GM23338 (cell line): Measurements from ENCODE around the gene INO80B. TPM values are rescaled to one million over a fixed set of nuclear protein-coding genes. Genes with fewer than 3 reads are reported as not detected.

Experiments used
- ATAC-seq: fragments of 200-7000 bp; cut with Tn5 transposase; 3 replicates; pipeline ENCODE4 v1.9.1; 2020
- DNase-seq: peaks from one replicate; pipeline ENCODE4 v3.0.0-alpha.2; 2015; ENCODE audit warnings: low spot score
- H2AFZ ChIP-seq: fragments of 200-600 bp; sonication (generic); 2 replicates; pipeline ENCODE4 v1.8.0; 2016; ENCODE audit warnings: antibody characterized with exemption, mild to moderate bottlenecking, moderate library complexity
- H3F3A ChIP-seq: fragments of 200-600 bp; sonication (generic); replicated peaks from 2 replicates; pipeline ENCODE4 v1.8.0; 2017; ENCODE audit warnings: antibody characterized with exemption, mixed run types, low read depth
- H3K27ac ChIP-seq: fragments of 200-600 bp; sonication (generic); 2 replicates; pipeline ENCODE4 v1.6.1; 2016; ENCODE audit warnings: low read depth
- H3K27me3 ChIP-seq: fragments of 200-600 bp; sonication (generic); 2 replicates; pipeline ENCODE4 v1.8.0; 2016; ENCODE audit warnings: mild to moderate bottlenecking, mixed run types, moderate library complexity; ENCODE audit not compliant: insufficient read depth
- H3K36me3 ChIP-seq: fragments of 200-600 bp; sonication (generic); 2 replicates; pipeline ENCODE4 v1.8.0; 2016; ENCODE audit warnings: mild to moderate bottlenecking; ENCODE audit not compliant: insufficient read depth
- H3K4me1 ChIP-seq: fragments of 200-600 bp; sonication (generic); 2 replicates; pipeline ENCODE4 v1.8.0; 2016; ENCODE audit warnings: mild to moderate bottlenecking, moderate library complexity; ENCODE audit not compliant: insufficient read depth
- H3K4me2 ChIP-seq: fragments of 200-600 bp; sonication (generic); 2 replicates; pipeline ENCODE4 v1.7.1; 2017; ENCODE audit warnings: mixed run types
- H3K4me3 ChIP-seq: fragments of 200-600 bp; sonication (generic); 2 replicates; pipeline ENCODE4 v1.6.1; 2016; ENCODE audit warnings: mixed run types
- H3K79me2 ChIP-seq: fragments of 200-600 bp; sonication (generic); replicated peaks from 2 replicates; pipeline ENCODE4 v1.8.0; 2017; ENCODE audit warnings: mild to moderate bottlenecking; ENCODE audit not compliant: insufficient read depth
- H3K9me2 ChIP-seq: fragments of 200-600 bp; sonication (generic); 2 replicates; pipeline ENCODE4 v1.8.0; 2017; ENCODE audit not compliant: insufficient read depth
- H4K20me1 ChIP-seq: fragments of 200-600 bp; sonication (generic); replicated peaks from 2 replicates; pipeline ENCODE4 v1.8.0; 2017; ENCODE audit warnings: mild to moderate bottlenecking; ENCODE audit not compliant: insufficient read depth
- H3K27ac Mint-ChIP-seq: 2 replicates; pipeline ENCODE4 v1.8.0; 2020; ENCODE audit warnings: inconsistent platforms, mild to moderate bottlenecking, moderate library complexity, mixed read lengths
- H3K27me3 Mint-ChIP-seq: 3 replicates; pipeline ENCODE4 v1.8.0; 2022; ENCODE audit warnings: low read depth, mild to moderate bottlenecking, moderate library complexity, mixed read lengths, inconsistent platforms; ENCODE audit not compliant: insufficient read depth, poor library complexity
- H3K36me3 Mint-ChIP-seq: 3 replicates; pipeline ENCODE4 v1.8.0; 2021; ENCODE audit warnings: low read depth, mild to moderate bottlenecking, inconsistent platforms, moderate library complexity, mixed read lengths
- H3K4me1 Mint-ChIP-seq: 3 replicates; pipeline ENCODE4 v1.8.0; 2020; ENCODE audit warnings: mild to moderate bottlenecking, inconsistent platforms, mixed read lengths
- H3K4me3 Mint-ChIP-seq: 3 replicates; pipeline ENCODE4 v1.8.0; 2021; ENCODE audit warnings: moderate library complexity, mild to moderate bottlenecking, inconsistent platforms, mixed read lengths
- H3K9me3 Mint-ChIP-seq: 3 replicates; pipeline ENCODE4 v1.8.0; 2020; ENCODE audit warnings: moderate library complexity, mild to moderate bottlenecking, inconsistent platforms, mixed read lengths
- CREB1 ChIP-seq: fragments of 250-450 bp; sonication (Bioruptor Pico); IDR thresholded peaks from 2 replicates; pipeline ENCODE4 v1.5.0; 2020; ENCODE audit warnings: low read depth, mild to moderate bottlenecking, moderate library complexity
- EZH2 ChIP-seq: fragments of 200-600 bp; sonication (generic); IDR thresholded peaks from one replicate; pipeline ENCODE4 v1.8.0; 2017; ENCODE audit warnings: antibody characterized with exemption, mild to moderate bottlenecking, low read depth; ENCODE audit not compliant: unreplicated experiment
- JUNB ChIP-seq: IDR thresholded peaks from one replicate; pipeline ENCODE4 v1.6.1; 2016; ENCODE audit warnings: antibody characterized with exemption; ENCODE audit not compliant: unreplicated experiment
- NANOG ChIP-seq: IDR thresholded peaks from 2 replicates; pipeline ENCODE4 v1.6.1; 2016; ENCODE audit warnings: antibody characterized with exemption, borderline replicate concordance
- POLR2AphosphoS5 ChIP-seq: IDR thresholded peaks from 2 replicates; pipeline ENCODE4 v1.6.1; 2016; ENCODE audit warnings: antibody characterized with exemption, low read depth
- STAT1 ChIP-seq: IDR thresholded peaks from one replicate; pipeline ENCODE4 v1.6.1; 2016; ENCODE audit warnings: antibody characterized with exemption; ENCODE audit not compliant: unreplicated experiment
- ZNF114 ChIP-seq: fragments of 250-450 bp; sonication (Bioruptor Pico); IDR thresholded peaks from 2 replicates; pipeline ENCODE4 v1.5.0; 2020; ENCODE audit warnings: mild to moderate bottlenecking, moderate library complexity
- ZNF331 ChIP-seq: fragments of 250-450 bp; sonication (Bioruptor Pico); IDR thresholded peaks from 2 replicates; pipeline ENCODE4 v1.5.0; 2020; ENCODE audit warnings: low read depth, mild to moderate bottlenecking, moderate library complexity
- polyA plus RNA-seq: library from polyadenylated mRNA; unstranded; fragments of >200 nt; fragmentation: Nextera tagmentation; extraction: Ambion mirVana; gene quantifications from 2 replicates; pipeline ENCODE4 v1.2.1, GENCODE V29; 2016
- total RNA-seq: library from RNA; depleted of rRNA; stranded (reverse); fragments of >200 nt; shearing (Covaris generic); gene quantifications from 2 replicates; pipeline ENCODE4 v1.2.3, GENCODE V29; 2014
- TF ChIP-seq, protein P1 (sequence below): fragments of 250-450 bp; sonication (Bioruptor Pico); IDR thresholded peaks from 2 replicates; pipeline ENCODE4 v1.5.0; 2020; ENCODE audit warnings: mild to moderate bottlenecking, moderate library complexity
- TF ChIP-seq, protein P2 (sequence below): IDR thresholded peaks from one replicate; pipeline ENCODE4 v1.6.1; 2018; ENCODE audit warnings: antibody characterized with exemption; ENCODE audit not compliant: unreplicated experiment
- TF ChIP-seq, protein P3 (sequence below), 2 experiments: fragments of 200-600 bp in 1 of 2; sonication (generic) in 1 of 2; conservative IDR thresholded peaks; 2 replicates each; pipeline versions ENCODE4 v1.5.1 to v1.6.1; 2016 to 2017; ENCODE audit warnings: antibody characterized with exemption in 2 of 2, low read depth in 2 of 2, mild to moderate bottlenecking in 2 of 2, moderate library complexity in 1 of 2

INO80B gene
- total and polyA plus RNA-seq, 2 experiments from 2014 or later, result 5.1 to 21.8 TPM

DNA sequence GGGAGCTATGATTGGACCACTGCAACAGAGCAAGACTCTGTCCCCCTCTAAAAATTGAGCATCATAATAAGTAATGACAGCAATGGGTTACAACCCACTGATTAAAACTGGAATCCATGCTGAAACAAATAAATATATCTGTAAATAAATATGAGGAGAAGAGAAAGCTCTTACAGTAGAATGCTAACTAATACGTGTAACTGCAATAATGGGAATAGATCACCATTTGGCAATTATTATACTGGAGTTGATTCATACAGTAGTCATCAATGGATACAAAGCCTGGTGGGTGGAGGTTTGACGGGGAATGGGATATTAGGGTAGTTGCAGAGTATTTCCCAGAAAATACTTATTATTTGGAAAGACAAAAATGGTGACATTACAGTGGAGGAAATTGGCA, 6.1 kb upstream of the INO80B start:
- Histone ChIP-seq H3K79me2 (no peaks in the 10 kb centered on the region), H3K27me3 (no peaks in the 10 kb centered on the region), H3K9me2 (no peaks in the 10 kb centered on the region), H3K4me1 (no peaks in the 10 kb centered on the region; the same call in 1 of the 2 replicates), H2AFZ (no peak overlapping the region), H3F3A (peaks cover 9% of the 10 kb centered on the region; the same call in 1 of the 2 replicates), H3K36me3 (no peaks in the 10 kb centered on the region), H3K4me2 (no peak overlapping the region), H4K20me1 (no peaks in the 10 kb centered on the region), H3K4me3 (no peak overlapping the region), H3K27ac (no peak overlapping the region)
- ATAC-seq (no peak), DNase-seq (no peak)
- Mint-ChIP-seq H3K9me3 (no peaks in the 10 kb centered on the region; the same call in 2 of the 3 replicates), H3K27me3 (peaks cover 2% of the 10 kb centered on the region), H3K36me3 (no peaks in the 10 kb centered on the region), H3K4me3 (no peak overlapping the region; the same call in 2 of the 3 replicates), H3K27ac (no peak overlapping the region), H3K4me1 (no peaks in the 10 kb centered on the region; the same call in 2 of the 3 replicates)
- no peak for TF ChIP-seq JUNB
- no peak for TF ChIP-seq POLR2AphosphoS5
- TF ChIP-seq, protein P1, sequence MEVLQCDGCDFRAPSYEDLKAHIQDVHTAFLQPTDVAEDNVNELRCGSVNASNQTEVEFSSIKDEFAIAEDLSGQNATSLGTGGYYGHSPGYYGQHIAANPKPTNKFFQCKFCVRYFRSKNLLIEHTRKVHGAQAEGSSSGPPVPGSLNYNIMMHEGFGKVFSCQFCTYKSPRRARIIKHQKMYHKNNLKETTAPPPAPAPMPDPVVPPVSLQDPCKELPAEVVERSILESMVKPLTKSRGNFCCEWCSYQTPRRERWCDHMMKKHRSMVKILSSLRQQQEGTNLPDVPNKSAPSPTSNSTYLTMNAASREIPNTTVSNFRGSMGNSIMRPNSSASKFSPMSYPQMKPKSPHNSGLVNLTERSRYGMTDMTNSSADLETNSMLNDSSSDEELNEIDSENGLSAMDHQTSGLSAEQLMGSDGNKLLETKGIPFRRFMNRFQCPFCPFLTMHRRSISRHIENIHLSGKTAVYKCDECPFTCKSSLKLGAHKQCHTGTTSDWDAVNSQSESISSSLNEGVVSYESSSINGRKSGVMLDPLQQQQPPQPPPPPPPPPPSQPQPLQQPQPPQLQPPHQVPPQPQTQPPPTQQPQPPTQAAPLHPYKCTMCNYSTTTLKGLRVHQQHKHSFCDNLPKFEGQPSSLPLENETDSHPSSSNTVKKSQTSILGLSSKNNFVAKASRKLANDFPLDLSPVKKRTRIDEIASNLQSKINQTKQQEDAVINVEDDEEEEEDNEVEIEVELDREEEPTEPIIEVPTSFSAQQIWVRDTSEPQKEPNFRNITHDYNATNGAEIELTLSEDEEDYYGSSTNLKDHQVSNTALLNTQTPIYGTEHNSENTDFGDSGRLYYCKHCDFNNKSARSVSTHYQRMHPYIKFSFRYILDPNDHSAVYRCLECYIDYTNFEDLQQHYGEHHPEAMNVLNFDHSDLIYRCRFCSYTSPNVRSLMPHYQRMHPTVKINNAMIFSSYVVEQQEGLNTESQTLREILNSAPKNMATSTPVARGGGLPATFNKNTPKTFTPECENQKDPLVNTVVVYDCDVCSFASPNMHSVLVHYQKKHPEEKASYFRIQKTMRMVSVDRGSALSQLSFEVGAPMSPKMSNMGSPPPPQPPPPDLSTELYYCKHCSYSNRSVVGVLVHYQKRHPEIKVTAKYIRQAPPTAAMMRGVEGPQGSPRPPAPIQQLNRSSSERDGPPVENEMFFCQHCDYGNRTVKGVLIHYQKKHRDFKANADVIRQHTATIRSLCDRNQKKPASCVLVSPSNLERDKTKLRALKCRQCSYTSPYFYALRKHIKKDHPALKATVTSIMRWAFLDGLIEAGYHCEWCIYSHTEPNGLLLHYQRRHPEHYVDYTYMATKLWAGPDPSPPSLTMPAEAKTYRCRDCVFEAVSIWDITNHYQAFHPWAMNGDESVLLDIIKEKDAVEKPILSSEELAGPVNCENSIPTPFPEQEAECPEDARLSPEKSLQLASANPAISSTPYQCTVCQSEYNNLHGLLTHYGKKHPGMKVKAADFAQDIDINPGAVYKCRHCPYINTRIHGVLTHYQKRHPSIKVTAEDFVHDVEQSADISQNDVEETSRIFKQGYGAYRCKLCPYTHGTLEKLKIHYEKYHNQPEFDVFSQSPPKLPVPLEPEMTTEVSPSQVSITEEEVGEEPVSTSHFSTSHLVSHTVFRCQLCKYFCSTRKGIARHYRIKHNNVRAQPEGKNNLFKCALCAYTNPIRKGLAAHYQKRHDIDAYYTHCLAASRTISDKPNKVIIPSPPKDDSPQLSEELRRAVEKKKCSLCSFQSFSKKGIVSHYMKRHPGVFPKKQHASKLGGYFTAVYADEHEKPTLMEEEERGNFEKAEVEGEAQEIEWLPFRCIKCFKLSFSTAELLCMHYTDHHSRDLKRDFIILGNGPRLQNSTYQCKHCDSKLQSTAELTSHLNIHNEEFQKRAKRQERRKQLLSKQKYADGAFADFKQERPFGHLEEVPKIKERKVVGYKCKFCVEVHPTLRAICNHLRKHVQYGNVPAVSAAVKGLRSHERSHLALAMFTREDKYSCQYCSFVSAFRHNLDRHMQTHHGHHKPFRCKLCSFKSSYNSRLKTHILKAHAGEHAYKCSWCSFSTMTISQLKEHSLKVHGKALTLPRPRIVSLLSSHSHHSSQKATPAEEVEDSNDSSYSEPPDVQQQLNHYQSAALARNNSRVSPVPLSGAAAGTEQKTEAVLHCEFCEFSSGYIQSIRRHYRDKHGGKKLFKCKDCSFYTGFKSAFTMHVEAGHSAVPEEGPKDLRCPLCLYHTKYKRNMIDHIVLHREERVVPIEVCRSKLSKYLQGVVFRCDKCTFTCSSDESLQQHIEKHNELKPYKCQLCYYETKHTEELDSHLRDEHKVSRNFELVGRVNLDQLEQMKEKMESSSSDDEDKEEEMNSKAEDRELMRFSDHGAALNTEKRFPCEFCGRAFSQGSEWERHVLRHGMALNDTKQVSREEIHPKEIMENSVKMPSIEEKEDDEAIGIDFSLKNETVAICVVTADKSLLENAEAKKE, result no peak
- TF ChIP-seq ZNF114, result no peak
- no peak for TF ChIP-seq NANOG
- TF ChIP-seq CREB1 (CRISPR knock-in tag), result no peak
- TF ChIP-seq, protein P2, sequence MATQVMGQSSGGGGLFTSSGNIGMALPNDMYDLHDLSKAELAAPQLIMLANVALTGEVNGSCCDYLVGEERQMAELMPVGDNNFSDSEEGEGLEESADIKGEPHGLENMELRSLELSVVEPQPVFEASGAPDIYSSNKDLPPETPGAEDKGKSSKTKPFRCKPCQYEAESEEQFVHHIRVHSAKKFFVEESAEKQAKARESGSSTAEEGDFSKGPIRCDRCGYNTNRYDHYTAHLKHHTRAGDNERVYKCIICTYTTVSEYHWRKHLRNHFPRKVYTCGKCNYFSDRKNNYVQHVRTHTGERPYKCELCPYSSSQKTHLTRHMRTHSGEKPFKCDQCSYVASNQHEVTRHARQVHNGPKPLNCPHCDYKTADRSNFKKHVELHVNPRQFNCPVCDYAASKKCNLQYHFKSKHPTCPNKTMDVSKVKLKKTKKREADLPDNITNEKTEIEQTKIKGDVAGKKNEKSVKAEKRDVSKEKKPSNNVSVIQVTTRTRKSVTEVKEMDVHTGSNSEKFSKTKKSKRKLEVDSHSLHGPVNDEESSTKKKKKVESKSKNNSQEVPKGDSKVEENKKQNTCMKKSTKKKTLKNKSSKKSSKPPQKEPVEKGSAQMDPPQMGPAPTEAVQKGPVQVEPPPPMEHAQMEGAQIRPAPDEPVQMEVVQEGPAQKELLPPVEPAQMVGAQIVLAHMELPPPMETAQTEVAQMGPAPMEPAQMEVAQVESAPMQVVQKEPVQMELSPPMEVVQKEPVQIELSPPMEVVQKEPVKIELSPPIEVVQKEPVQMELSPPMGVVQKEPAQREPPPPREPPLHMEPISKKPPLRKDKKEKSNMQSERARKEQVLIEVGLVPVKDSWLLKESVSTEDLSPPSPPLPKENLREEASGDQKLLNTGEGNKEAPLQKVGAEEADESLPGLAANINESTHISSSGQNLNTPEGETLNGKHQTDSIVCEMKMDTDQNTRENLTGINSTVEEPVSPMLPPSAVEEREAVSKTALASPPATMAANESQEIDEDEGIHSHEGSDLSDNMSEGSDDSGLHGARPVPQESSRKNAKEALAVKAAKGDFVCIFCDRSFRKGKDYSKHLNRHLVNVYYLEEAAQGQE, result no peak
- TF ChIP-seq, protein P3, sequence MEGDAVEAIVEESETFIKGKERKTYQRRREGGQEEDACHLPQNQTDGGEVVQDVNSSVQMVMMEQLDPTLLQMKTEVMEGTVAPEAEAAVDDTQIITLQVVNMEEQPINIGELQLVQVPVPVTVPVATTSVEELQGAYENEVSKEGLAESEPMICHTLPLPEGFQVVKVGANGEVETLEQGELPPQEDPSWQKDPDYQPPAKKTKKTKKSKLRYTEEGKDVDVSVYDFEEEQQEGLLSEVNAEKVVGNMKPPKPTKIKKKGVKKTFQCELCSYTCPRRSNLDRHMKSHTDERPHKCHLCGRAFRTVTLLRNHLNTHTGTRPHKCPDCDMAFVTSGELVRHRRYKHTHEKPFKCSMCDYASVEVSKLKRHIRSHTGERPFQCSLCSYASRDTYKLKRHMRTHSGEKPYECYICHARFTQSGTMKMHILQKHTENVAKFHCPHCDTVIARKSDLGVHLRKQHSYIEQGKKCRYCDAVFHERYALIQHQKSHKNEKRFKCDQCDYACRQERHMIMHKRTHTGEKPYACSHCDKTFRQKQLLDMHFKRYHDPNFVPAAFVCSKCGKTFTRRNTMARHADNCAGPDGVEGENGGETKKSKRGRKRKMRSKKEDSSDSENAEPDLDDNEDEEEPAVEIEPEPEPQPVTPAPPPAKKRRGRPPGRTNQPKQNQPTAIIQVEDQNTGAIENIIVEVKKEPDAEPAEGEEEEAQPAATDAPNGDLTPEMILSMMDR (conservative IDR thresholded peaks at IDR 0.05; ENCODE audit: low read depth in 2 of 2), result no peak
- no peak for TF ChIP-seq STAT1
- TF ChIP-seq ZNF331, result no peak
- TF ChIP-seq EZH2, result no peak
